ENCODE measurements around the gene PKIB. TPM values are rescaled to one million over a fixed set of nuclear protein-coding genes. Genes with fewer than 3 reads are reported as not detected.
A peak's percentile ranks its signal among the peaks of the same experiment; 100 is the strongest.

Gene PKIB
- total RNA-seq, 4 donors from 2014 or later, result 0.90 to 5.7 (median 2.0) TPM; not detected in 1

DNA sequence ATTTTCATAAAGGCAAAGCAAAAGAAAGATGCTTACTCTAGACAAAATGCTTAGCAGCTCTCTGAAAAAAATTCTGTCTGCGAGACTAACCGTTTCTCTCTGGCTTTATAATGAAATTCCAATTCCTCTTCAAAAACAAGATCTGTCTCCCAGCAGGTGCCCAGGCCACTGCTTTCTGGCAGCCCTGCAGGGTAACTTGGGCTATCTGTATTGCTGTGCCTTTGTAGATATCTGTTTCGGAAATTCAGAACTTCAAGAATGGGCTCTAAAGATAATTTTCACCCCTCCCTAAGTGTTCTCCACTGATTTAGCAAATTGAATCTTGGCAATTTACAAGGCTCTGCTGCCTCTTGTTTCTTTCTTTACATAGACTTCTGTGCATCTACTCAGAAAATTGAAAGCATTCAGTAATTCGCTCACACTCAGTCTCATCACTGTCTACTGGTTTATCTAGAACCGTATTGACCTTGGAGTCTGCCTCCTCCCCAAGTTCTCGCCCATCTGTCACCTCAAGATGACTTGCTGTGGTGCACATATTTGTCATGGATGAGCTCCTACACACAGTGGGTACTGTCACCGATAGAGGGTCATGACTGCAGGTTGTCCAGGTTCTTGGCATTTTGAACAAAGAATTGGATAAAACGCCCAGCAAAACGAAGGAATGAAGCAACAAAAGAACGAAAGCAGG, 142.9 kb downstream of the PKIB start:
- H3K4me1 ChIP-seq, result peaks cover 0 to 8% (median 2%) of the 10 kb centered on the region in 4 donors
- no peaks in the 10 kb centered on the region for H3K27me3 ChIP-seq
- no peaks in the 10 kb centered on the region for H3K36me3 ChIP-seq
- 82 to 84% methylated on average over 10 of the region's 10 CpGs for WGBS, 2 donors
- TF ChIP-seq EP300 (IDR thresholded peaks at IDR 0.05), result no peak
- TF ChIP-seq POLR2A (IDR thresholded peaks at IDR 0.05), result no peak
- TF ChIP-seq, protein P1, sequence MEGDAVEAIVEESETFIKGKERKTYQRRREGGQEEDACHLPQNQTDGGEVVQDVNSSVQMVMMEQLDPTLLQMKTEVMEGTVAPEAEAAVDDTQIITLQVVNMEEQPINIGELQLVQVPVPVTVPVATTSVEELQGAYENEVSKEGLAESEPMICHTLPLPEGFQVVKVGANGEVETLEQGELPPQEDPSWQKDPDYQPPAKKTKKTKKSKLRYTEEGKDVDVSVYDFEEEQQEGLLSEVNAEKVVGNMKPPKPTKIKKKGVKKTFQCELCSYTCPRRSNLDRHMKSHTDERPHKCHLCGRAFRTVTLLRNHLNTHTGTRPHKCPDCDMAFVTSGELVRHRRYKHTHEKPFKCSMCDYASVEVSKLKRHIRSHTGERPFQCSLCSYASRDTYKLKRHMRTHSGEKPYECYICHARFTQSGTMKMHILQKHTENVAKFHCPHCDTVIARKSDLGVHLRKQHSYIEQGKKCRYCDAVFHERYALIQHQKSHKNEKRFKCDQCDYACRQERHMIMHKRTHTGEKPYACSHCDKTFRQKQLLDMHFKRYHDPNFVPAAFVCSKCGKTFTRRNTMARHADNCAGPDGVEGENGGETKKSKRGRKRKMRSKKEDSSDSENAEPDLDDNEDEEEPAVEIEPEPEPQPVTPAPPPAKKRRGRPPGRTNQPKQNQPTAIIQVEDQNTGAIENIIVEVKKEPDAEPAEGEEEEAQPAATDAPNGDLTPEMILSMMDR (IDR thresholded peaks at IDR 0.05), result no peak
- H3K4me3 ChIP-seq, result no peak overlapping the region
- no peak for DNase-seq (ENCODE audit: low spot score in 2 of 2)
- H3K27ac ChIP-seq, result no peak overlapping the region
- H3K9me3 ChIP-seq, result no peaks in the 10 kb centered on the region

DNA sequence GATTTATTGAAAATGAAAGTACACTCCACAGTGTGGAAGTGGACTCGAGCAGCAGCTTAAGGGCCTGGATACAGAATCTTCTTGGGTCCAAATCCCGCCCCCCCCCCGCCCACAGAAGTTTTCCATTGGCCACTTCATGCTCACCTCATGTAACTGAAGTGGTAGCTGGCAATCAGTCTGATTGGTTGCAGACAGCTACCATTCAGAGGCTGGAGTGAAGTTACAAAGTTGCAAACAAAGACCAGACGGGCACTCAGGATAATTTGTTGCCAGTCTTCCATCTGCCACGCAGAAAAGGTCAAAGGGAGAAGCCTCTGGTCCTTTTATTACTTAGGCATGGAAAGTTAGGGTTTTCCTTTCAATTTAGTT, 143.5 kb downstream of the PKIB start:
- Histone ChIP-seq H3K4me3 (no peak overlapping the region), H3K27ac (peak overlapping the region in 1 of 4 donors; percentile 30), H3K9me3 (no peaks in the 10 kb centered on the region), H3K4me1 (peaks cover 0 to 8% (median 2%) of the 10 kb centered on the region in 4 donors), H3K27me3 (no peaks in the 10 kb centered on the region), H3K36me3 (no peaks in the 10 kb centered on the region)
- no peak for DNase-seq (ENCODE audit: low spot score in 2 of 2)
- TF ChIP-seq, protein P1 (IDR thresholded peaks at IDR 0.05), result no peak
- WGBS, 2 donors, result 54 to 63% methylated on average over 5 of the region's 5 CpGs

DNA sequence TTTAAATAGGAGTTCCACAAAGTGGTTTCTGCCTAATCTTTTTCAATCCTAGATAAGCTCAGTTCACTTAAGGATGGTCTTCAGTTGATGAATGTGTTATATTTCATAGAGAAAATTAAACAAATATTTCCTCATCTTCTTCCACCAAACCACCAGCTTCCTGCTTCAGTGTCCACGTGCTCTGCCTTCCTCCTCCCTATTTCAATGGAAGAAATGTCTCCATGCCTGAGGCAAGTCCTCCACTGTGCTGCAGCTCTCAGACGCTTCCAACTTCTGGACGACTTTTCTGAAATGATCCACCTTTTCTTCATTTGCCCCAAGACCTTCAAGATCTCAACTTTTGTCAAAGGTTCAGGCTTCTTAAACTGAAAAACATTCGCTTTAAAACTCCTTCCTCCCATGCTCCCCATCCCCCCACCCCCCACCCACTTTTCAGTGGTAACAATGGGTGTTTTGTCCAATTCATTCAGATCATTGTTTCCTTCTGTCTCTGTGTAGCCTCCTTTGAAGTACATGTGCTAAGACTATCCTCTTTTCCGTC, 144.1 kb downstream of the PKIB start:
- no peak overlapping the region for H3K4me3 ChIP-seq
- H3K27me3 ChIP-seq, result no peaks in the 10 kb centered on the region
- H3K36me3 ChIP-seq, result no peaks in the 10 kb centered on the region
- DNase-seq (ENCODE audit: low spot score in 2 of 2), result no peak
- peak overlapping the region in 1 of 4 donors; percentile 30 for H3K27ac ChIP-seq
- no peaks in the 10 kb centered on the region for H3K9me3 ChIP-seq
- no peak for TF ChIP-seq EP300 (IDR thresholded peaks at IDR 0.05)
- TF ChIP-seq, protein P1 (IDR thresholded peaks at IDR 0.05), result no peak
- 50 to 55% methylated on average over 5 of the region's 5 CpGs for WGBS, 2 donors
- H3K4me1 ChIP-seq, result peaks cover 0 to 8% (median 2%) of the 10 kb centered on the region in 4 donors

DNA sequence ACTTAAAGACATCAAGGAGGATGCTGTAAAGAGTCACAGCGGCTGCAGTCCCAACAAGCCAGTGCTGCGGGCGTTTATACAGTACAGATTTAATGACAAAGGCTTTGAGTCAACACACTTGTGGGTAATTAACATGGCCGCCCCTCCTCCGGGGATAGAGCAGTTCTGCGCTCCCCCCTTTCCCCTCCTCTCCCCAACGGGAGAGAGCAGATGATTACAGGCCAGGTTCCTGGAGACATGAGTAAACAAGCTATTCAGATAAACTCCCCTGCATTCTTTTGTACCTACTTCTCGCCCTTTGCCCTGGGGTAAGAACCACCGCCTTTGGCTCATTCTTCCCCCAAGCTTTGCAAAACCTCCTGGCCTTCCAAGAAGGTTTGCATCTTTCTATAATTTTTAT, 145.7 kb downstream of the PKIB start:
- TF ChIP-seq POLR2A (IDR thresholded peaks at IDR 0.05) (no peak), EP300 (IDR thresholded peaks at IDR 0.05) (no peak)
- TF ChIP-seq, protein P1 (IDR thresholded peaks at IDR 0.05), result no peak
- DNase-seq (ENCODE audit: low spot score in 2 of 2), result no peak
- H3K36me3 ChIP-seq, result no peaks in the 10 kb centered on the region
- no peak overlapping the region for H3K4me3 ChIP-seq
- no peaks in the 10 kb centered on the region for H3K9me3 ChIP-seq
- H3K27me3 ChIP-seq, result no peaks in the 10 kb centered on the region
- H3K27ac ChIP-seq, result no peak overlapping the region
- 71 to 74% methylated on average over 9 of the region's 9 CpGs for WGBS, 2 donors
- H3K4me1 ChIP-seq, result peaks cover 0 to 8% (median 2%) of the 10 kb centered on the region in 4 donors

DNA sequence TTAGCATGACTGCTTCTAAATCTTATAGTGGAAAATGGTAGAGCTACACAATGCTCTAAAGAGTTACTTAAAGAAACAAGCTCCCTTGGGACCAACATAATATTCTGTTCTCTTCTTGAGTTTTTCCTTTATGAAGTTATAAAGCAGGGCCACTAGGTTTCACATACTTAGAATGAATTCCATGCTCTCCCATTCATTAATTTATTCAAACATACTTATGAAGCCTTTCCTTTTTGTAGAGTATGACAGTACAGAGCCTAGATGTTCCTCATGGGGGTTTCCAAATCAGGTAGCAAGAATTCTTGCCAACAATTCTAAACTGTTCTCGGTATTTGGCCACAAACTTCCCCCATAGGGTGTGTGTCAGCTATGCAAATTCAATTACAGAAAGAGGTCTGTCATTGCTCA, 148.7 kb downstream of the PKIB start:
- Histone ChIP-seq H3K9me3 (no peaks in the 10 kb centered on the region), H3K27me3 (no peaks in the 10 kb centered on the region), H3K4me3 (no peak overlapping the region), H3K27ac (no peak overlapping the region), H3K4me1 (peaks cover 0 to 5% (median under 1%) of the 10 kb centered on the region in 4 donors), H3K36me3 (no peaks in the 10 kb centered on the region)
- 18 to 43% methylated on average over 1 of the region's 1 CpG for WGBS, 2 donors
- DNase-seq (ENCODE audit: low spot score in 2 of 2), result no peak
- TF ChIP-seq POLR2A (IDR thresholded peaks at IDR 0.05), result no peak
- TF ChIP-seq, protein P1 (IDR thresholded peaks at IDR 0.05), result no peak
- no peak for TF ChIP-seq EP300 (IDR thresholded peaks at IDR 0.05)
